Activated T-helper 17 cell treated with anti-CD3 and anti-CD28 coated beads, Interleukin-2, amount 50 U/mL, for 72 hours (primary cell): ENCODE measurements around the gene CCDC187. TPM values are rescaled to one million over a fixed set of nuclear protein-coding genes. Genes with fewer than 3 reads are reported as not detected.

Experiments used
- ATAC-seq: fragments of 150-1000 bp; cut with Tn5 transposase; replicated peaks from 2 replicates; pipeline ENCODE4 v1.10.0; 2021; ENCODE audit warnings: mild to moderate bottlenecking, moderate library complexity
- H3K27ac Mint-ChIP-seq: one replicate; pipeline ENCODE4 v1.8.0; 2022; ENCODE audit warnings: mixed read lengths
- H3K27me3 Mint-ChIP-seq: one replicate; pipeline ENCODE4 v1.8.0; 2022; ENCODE audit warnings: mixed read lengths
- H3K36me3 Mint-ChIP-seq: one replicate; pipeline ENCODE4 v1.8.0; 2022; ENCODE audit warnings: low read depth, mild to moderate bottlenecking, mixed read lengths
- H3K4me1 Mint-ChIP-seq: one replicate; pipeline ENCODE4 v1.8.0; 2022; ENCODE audit warnings: mixed read lengths
- H3K4me3 Mint-ChIP-seq: one replicate; pipeline ENCODE4 v1.8.0; 2022; ENCODE audit warnings: mild to moderate bottlenecking, mixed read lengths
- H3K9me3 Mint-ChIP-seq: one replicate; pipeline ENCODE4 v1.8.0; 2022; ENCODE audit warnings: mixed read lengths
- total RNA-seq, 2 donors: library from RNA; stranded (reverse); gene quantifications; one replicate each; pipeline ENCODE4 v1.2.3, GENCODE V29; 2022

Gene CCDC187
- total RNA-seq, 2 donors from 2014 or later: 0.02 TPM; not detected in 1

DNA sequence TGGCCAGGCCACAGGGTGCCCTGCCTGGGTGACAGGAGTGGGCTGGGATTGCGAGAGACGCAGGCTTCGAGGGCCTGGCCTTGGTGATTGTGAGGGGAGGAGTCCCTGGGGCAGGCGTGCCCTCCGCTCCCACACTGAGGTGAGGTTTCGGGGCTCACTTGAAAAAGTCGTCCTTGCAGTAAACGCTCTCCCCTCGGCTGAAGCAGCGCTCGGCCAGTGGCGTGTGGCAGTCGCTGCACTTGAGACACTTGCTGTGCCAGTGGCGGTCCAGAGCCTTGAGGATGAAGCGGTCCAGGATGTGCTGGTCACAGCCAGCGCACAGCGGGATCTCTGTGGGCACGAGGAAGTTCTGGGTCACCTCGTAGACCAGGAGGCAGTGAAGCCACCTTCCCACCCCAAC is 103.5 kb downstream of the CCDC187 start:
- no peak overlapping the region for H3K4me3 Mint-ChIP-seq
- H3K9me3 Mint-ChIP-seq: no peaks in the 10 kb centered on the region
- peaks cover 28% of the 10 kb centered on the region for H3K27me3 Mint-ChIP-seq
- H3K4me1 Mint-ChIP-seq: no peaks in the 10 kb centered on the region
- no peak overlapping the region for H3K27ac Mint-ChIP-seq
- no peak for ATAC-seq
- H3K36me3 Mint-ChIP-seq: peaks cover 5% of the 10 kb centered on the region

Other genes starting within 250 kb of the CCDC187 start
- 1 to 10 TPM; 7.8 to 9.7 TPM for gene NACC2, start 208.8 kb downstream of the CCDC187 start, total RNA-seq
- gene TMEM250, start 185.2 kb downstream of the CCDC187 start, total RNA-seq: 10 to 100 TPM; 28.2 to 37.7 TPM
- gene LHX3, start 99.0 kb downstream of the CCDC187 start, total RNA-seq: under 1 TPM in 1 of 2 donors, not detected in 1; 0.16 TPM
- 10 to 100 TPM; 25.9 to 28.5 TPM for gene QSOX2, start 58.3 kb downstream of the CCDC187 start, total RNA-seq
- 10 to 100 TPM in 1 of 2 donors, 1 to 10 TPM in 1; 5.9 to 16.3 TPM for gene GPSM1, start 23.4 kb upstream of the CCDC187 start, total RNA-seq
- 10 to 100 TPM; 10.3 to 24.0 TPM for gene DNLZ, start 59.6 kb upstream of the CCDC187 start, total RNA-seq
- 1 to 10 TPM; 6.1 to 6.4 TPM for gene CARD9, start 69.6 kb upstream of the CCDC187 start, total RNA-seq
- gene SNAPC4, start 96.1 kb upstream of the CCDC187 start, total RNA-seq: 10 to 100 TPM; 16.3 to 21.9 TPM
- gene ENTR1, start 106.5 kb upstream of the CCDC187 start, total RNA-seq: 10 to 100 TPM; 56.3 to 81.0 TPM
- 100 to 1,000 TPM in 1 of 2 donors, 10 to 100 TPM in 1; 89.7 to 123 TPM for gene PMPCA, start 106.6 kb upstream of the CCDC187 start, total RNA-seq
- gene INPP5E, start 135.8 kb upstream of the CCDC187 start, total RNA-seq: 10 to 100 TPM; 14.2 to 18.2 TPM
- gene SEC16A, start 178.9 kb upstream of the CCDC187 start, total RNA-seq: 10 to 100 TPM; 56.0 to 85.3 TPM
- gene NOTCH1, start 242.0 kb upstream of the CCDC187 start, total RNA-seq: 10 to 100 TPM; 63.8 to 65.9 TPM